SU-DHL-6 (cell line): ENCODE measurements around the gene ISYNA1.
A peak's percentile ranks its signal among the peaks of the same experiment; 100 is the strongest.

Experiments
- H2AFZ ChIP-seq: fragments of 200-600 bp; sonication (generic); 2 replicates; pipeline ENCODE4 v1.6.1; 2014; ENCODE audit warnings: low read depth, mild to moderate bottlenecking, moderate library complexity, mixed read lengths, antibody characterized with exemption, low read length; ENCODE audit not compliant: severe bottlenecking
- H3F3A ChIP-seq: fragments of 200-600 bp; shearing (Covaris generic); 2 replicates; pipeline ENCODE4 v1.6.0; 2016; ENCODE audit warnings: antibody characterized with exemption, mild to moderate bottlenecking; ENCODE audit not compliant: insufficient read depth
- H3K27ac ChIP-seq: fragments of 200-600 bp; sonication (generic); 2 replicates; pipeline ENCODE4 v1.5.1; 2016; ENCODE audit warnings: low read depth, mild to moderate bottlenecking, low read length, moderate library complexity, mixed read lengths
- H3K27me3 ChIP-seq: fragments of 200-600 bp; sonication (generic), shearing (Covaris generic); 2 replicates; pipeline ENCODE4 v1.6.0; 2014; ENCODE audit warnings: mild to moderate bottlenecking, low read length
- H3K36me3 ChIP-seq: fragments of 200-600 bp; sonication (generic); 2 replicates; pipeline ENCODE4 v1.6.1; 2014; ENCODE audit warnings: mild to moderate bottlenecking, low read length, mixed read lengths
- H3K4me2 ChIP-seq: fragments of 300-600, 200-600 bp; shearing (Covaris generic), sonication (generic); 2 replicates; pipeline ENCODE4 v1.6.0; 2014; ENCODE audit warnings: low read length, low read depth, mild to moderate bottlenecking; ENCODE audit not compliant: poor library complexity, severe bottlenecking
- H3K4me3 ChIP-seq: fragments of 200-600 bp; sonication (generic); 2 replicates; pipeline ENCODE4 v1.5.1; 2014; ENCODE audit warnings: antibody characterized with exemption, low read length, mild to moderate bottlenecking, mixed read lengths; ENCODE audit not compliant: insufficient read depth, poor library complexity, severe bottlenecking
- H3K79me2 ChIP-seq: fragments of 200-600 bp; sonication (generic); 2 replicates; pipeline ENCODE4 v1.6.1; 2014; ENCODE audit warnings: mild to moderate bottlenecking, low read length, moderate library complexity; ENCODE audit not compliant: insufficient read depth
- H3K9ac ChIP-seq: fragments of 200-600 bp; sonication (generic); 2 replicates; pipeline ENCODE4 v1.7.0; 2014; ENCODE audit warnings: mild to moderate bottlenecking, low read length
- H3K9me2 ChIP-seq: fragments of 200-600 bp; sonication (generic); replicated peaks from 2 replicates; pipeline ENCODE4 v1.6.1; 2014; ENCODE audit warnings: low read length; ENCODE audit not compliant: insufficient read depth
- H3K9me3 ChIP-seq: fragments of 200-600 bp; sonication (generic); 2 replicates; pipeline ENCODE4 v1.6.1; 2014; ENCODE audit warnings: low read length, mixed read lengths; ENCODE audit not compliant: insufficient read depth
- H4K20me1 ChIP-seq: fragments of 200-600 bp; sonication (generic); 2 replicates; pipeline ENCODE4 v1.6.1; 2014; ENCODE audit warnings: low read depth, mild to moderate bottlenecking, antibody characterized with exemption, low read length, moderate library complexity, mixed read lengths
- CTCF ChIP-seq: fragments of 200-600 bp; sonication (generic); IDR thresholded peaks from one replicate; pipeline ENCODE4 v1.5.1; 2017; ENCODE audit warnings: antibody characterized with exemption, mild to moderate bottlenecking, low read length, moderate library complexity; ENCODE audit not compliant: insufficient read depth, poor library complexity, severe bottlenecking
- EZH2phosphoT487 ChIP-seq: fragments of 200-600 bp; sonication (generic), shearing (Covaris generic); conservative IDR thresholded peaks from 2 replicates; pipeline ENCODE4 v1.6.1; 2018; ENCODE audit warnings: mild to moderate bottlenecking, antibody characterized with exemption, low read length, moderate library complexity, mixed read lengths

Gene ISYNA1

DNA sequence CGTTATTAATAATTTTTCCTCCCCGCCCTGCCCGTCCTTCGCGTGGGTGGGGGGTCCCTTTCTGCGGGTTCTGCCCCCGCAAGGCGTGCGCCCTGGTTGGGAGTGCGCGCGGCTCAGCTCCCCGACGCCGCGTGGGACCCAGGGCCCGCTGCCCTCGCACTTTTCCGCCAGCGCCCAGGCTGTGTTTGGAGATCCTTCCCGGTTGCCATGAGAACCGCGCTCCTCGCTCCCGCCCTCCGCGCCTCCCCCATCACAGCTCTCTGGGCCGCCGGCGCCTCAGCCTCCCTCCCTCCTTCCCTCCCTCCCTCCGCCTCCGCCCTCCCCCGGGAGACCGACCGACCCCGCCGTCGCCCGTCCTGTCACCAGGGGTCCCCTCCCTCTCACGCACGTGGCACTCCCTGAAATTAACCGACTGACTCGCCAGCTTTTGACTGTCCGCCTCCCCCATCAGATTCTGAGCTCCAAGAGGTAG, 21.1 kb downstream of the ISYNA1 start:
- no peak overlapping the region for H3K9ac ChIP-seq
- H3K9me2 ChIP-seq, result no peaks in the 10 kb centered on the region
- no peak overlapping the region for H3K27ac ChIP-seq
- H3K9me3 ChIP-seq, result no peaks in the 10 kb centered on the region
- peak overlapping the region; percentile 31 for H3K4me2 ChIP-seq
- no peaks in the 10 kb centered on the region for H4K20me1 ChIP-seq
- no peak overlapping the region for H3K4me3 ChIP-seq
- no peaks in the 10 kb centered on the region for H3K36me3 ChIP-seq
- no peak; the same call in 1 of the 2 replicates for TF ChIP-seq EZH2phosphoT487
- no peak for TF ChIP-seq CTCF
- H3K27me3 ChIP-seq, result no peaks in the 10 kb centered on the region
- no peaks in the 10 kb centered on the region for H3K79me2 ChIP-seq
- no peak overlapping the region for H2AFZ ChIP-seq
- peaks cover 6% of the 10 kb centered on the region; the same call in 1 of the 2 replicates for H3F3A ChIP-seq

- Histone ChIP-seq H3K9me2 (no peaks in the 10 kb centered on the region), H3K9me3 (no peaks in the 10 kb centered on the region), H3K9ac (no peak overlapping the region), H2AFZ (no peak overlapping the region), H3K4me2 (no peak overlapping the region), H3F3A (peaks cover 6% of the 10 kb centered on the region; the same call in 1 of the 2 replicates), H3K27me3 (no peaks in the 10 kb centered on the region), H3K79me2 (no peaks in the 10 kb centered on the region), H4K20me1 (no peaks in the 10 kb centered on the region), H3K27ac (no peak overlapping the region), H3K4me3 (no peak overlapping the region), H3K36me3 (no peaks in the 10 kb centered on the region)
- TF ChIP-seq CTCF (no peak), EZH2phosphoT487 (no peak)
These were observed 22.6 kb downstream of the ISYNA1 start for GRCh38 chr19:18415178-18415867.

DNA sequence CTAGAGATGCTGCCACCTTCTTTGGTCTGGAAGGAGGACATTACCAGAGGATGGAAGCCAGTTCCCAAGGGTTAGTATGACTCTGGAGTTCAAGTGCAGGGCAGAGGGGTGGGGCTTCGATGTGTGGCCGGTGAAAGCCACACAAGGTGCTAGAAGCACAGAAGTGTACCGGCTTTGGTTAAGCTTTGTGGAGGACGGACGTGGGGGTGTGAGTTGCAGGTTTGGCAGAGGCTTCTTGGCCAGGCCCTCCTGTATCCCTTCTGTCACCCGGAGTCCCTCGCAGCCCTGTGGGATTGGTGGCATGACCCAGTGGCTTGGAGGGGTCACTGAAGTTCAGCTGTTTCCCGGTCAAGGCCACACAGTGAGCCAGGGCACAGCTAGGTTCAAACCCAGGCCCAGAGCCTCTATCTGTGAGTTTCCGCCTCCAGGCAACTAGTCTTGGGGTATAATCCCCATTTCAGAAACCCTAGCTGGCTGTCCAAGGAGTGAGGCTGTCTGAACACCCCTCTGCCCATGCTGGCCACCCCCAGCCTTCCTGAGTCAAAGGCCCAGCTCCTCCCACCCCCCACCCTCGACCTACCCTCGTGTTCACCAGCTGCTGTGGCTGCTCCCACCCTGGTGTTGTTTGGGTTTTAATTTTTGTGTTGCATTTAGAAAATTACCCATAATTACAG, 23.3 kb downstream of the ISYNA1 start:
- H3K4me2 ChIP-seq, result no peak overlapping the region
- H3K9ac ChIP-seq, result no peak overlapping the region
- H4K20me1 ChIP-seq, result no peaks in the 10 kb centered on the region
- no peak overlapping the region for H2AFZ ChIP-seq
- TF ChIP-seq EZH2phosphoT487, result no peak
- no peak for TF ChIP-seq CTCF
- no peak overlapping the region for H3K27ac ChIP-seq
- H3F3A ChIP-seq, result peaks cover 6% of the 10 kb centered on the region; the same call in 1 of the 2 replicates
- no peaks in the 10 kb centered on the region for H3K9me3 ChIP-seq
- H3K27me3 ChIP-seq, result no peaks in the 10 kb centered on the region
- H3K9me2 ChIP-seq, result no peaks in the 10 kb centered on the region
- no peak overlapping the region for H3K4me3 ChIP-seq
- no peaks in the 10 kb centered on the region for H3K79me2 ChIP-seq
- no peaks in the 10 kb centered on the region for H3K36me3 ChIP-seq
